Activated B cell treated with CpG ODN at 0.5 μM for 24 hours (primary cell): Measurements from ENCODE around the gene ZNF134. TPM values are rescaled to one million over a fixed set of nuclear protein-coding genes. Genes with fewer than 3 reads are reported as not detected.

Experiments
- ATAC-seq: fragments of 200-7000 bp; cut with Tn5 transposase; one replicate; pipeline ENCODE4 v1.10.0; 2021; ENCODE audit warnings: low read depth, mild to moderate bottlenecking, moderate library complexity
- CTCF ChIA-PET: fragments of 350-600 bp; sonication (Branson Sonifier 250); formaldehyde crosslinking; loops from one replicate; lab custom pipeline; 2021; ENCODE audit warnings: antibody characterized with exemption; lab: Charles Lee
- POLR2A ChIA-PET: fragments of 350-600 bp; sonication (Branson Sonifier 250); formaldehyde crosslinking; loops from one replicate; lab custom pipeline; 2021; ENCODE audit warnings: antibody characterized with exemption; lab: Charles Lee
- DNase-seq: peaks from one replicate; pipeline ENCODE4 v3.0.0; 2022
- H3K27ac Mint-ChIP-seq: one replicate; pipeline ENCODE4 v1.8.0; 2020; ENCODE audit warnings: mixed read lengths
- H3K27me3 Mint-ChIP-seq: one replicate; pipeline ENCODE4 v1.8.0; 2021; ENCODE audit warnings: mixed read lengths
- H3K36me3 Mint-ChIP-seq: one replicate; pipeline ENCODE4 v1.8.0; 2021; ENCODE audit warnings: low read depth, mixed read lengths
- H3K4me1 Mint-ChIP-seq: one replicate; pipeline ENCODE4 v1.8.0; 2021; ENCODE audit warnings: mixed read lengths
- H3K4me3 Mint-ChIP-seq: one replicate; pipeline ENCODE4 v1.8.0; 2020; ENCODE audit warnings: mild to moderate bottlenecking, mixed read lengths
- H3K9me3 Mint-ChIP-seq: one replicate; pipeline ENCODE4 v1.8.0; 2020; ENCODE audit warnings: mixed read lengths
- intact Hi-C: fragments of 100-400 bp; cut with micrococcal nuclease; formaldehyde crosslinking; loops from one replicate; pipeline ENCODE4 v1.15.1; 2024
- total RNA-seq: library from RNA; stranded (reverse); gene quantifications from 2 replicates; pipeline ENCODE4 v1.2.3, GENCODE V29; 2022
- TF ChIP-seq, protein P1 (sequence below): fragments of 200-600 bp; IDR thresholded peaks from one replicate; pipeline ENCODE4 v1.8.0; 2022; ENCODE audit warnings: antibody characterized with exemption, mild to moderate bottlenecking

Gene ZNF134
- total RNA-seq, 1 donor from 2014 or later, result 38.4 TPM

GRCh38 chr19:57648331-57649003 lies 34.4 kb downstream of the ZNF134 start:
- Mint-ChIP-seq H3K4me1 (no peaks in the 10 kb centered on the region), H3K27me3 (peaks cover 17% of the 10 kb centered on the region), H3K27ac (no peak overlapping the region), H3K4me3 (no peak overlapping the region), H3K9me3 (peaks cover 5% of the 10 kb centered on the region), H3K36me3 (peaks cover 6% of the 10 kb centered on the region)
- TF ChIP-seq, protein P1, sequence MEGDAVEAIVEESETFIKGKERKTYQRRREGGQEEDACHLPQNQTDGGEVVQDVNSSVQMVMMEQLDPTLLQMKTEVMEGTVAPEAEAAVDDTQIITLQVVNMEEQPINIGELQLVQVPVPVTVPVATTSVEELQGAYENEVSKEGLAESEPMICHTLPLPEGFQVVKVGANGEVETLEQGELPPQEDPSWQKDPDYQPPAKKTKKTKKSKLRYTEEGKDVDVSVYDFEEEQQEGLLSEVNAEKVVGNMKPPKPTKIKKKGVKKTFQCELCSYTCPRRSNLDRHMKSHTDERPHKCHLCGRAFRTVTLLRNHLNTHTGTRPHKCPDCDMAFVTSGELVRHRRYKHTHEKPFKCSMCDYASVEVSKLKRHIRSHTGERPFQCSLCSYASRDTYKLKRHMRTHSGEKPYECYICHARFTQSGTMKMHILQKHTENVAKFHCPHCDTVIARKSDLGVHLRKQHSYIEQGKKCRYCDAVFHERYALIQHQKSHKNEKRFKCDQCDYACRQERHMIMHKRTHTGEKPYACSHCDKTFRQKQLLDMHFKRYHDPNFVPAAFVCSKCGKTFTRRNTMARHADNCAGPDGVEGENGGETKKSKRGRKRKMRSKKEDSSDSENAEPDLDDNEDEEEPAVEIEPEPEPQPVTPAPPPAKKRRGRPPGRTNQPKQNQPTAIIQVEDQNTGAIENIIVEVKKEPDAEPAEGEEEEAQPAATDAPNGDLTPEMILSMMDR, result no peak
- POLR2A ChIA-PET, result no interaction called here
- CTCF ChIA-PET, result no interaction called here
- ATAC-seq, result no peak
- DNase-seq, result no peak
- intact Hi-C loops, result no loop called here

DNA sequence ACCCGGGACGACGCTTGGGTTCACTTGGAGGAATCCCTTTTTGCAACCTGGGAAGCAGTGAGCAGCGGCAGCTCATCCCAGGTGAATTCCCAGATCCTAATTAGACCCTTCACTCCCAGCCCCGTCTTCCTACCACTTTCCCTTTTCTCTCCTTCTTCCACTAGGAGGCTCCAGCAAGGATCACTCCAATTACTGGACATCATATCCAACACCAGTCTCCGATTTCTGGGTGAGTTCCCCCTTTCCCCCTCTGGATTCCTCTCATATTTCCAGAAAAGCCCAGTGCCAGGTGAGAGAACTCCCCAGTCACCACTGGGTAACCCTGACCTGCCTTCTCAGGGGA lies 37.6 kb downstream of the ZNF134 start:
- Mint-ChIP-seq H3K36me3 (peaks cover 2% of the 10 kb centered on the region), H3K9me3 (peaks cover 11% of the 10 kb centered on the region), H3K27me3 (peaks cover 44% of the 10 kb centered on the region), H3K4me1 (no peaks in the 10 kb centered on the region), H3K4me3 (no peak overlapping the region), H3K27ac (no peak overlapping the region)
- intact Hi-C loops, result no loop called here
- ATAC-seq (no peak), DNase-seq (no peak)
- TF ChIP-seq, protein P1, result no peak
- ChIA-PET CTCF (no interaction called here), POLR2A (no interaction called here)

DNA sequence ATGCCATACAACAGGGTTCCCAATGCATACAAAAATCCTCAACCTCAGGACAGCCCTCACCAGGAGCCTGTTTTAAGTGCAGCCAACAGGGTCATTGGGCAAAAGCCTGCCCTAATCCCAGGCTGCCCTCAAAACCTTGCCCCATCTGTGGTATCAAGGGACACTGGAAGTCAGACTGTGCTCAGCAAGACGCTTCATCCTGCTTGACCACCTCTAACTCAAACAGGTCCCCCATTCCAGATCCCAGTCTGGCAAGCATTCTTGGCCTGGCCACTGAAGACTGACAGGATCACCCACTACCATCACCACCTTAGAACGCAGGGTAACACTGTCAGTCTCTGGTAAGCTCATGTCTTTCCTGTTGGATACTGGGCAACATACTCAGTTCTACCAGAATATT lies 39.6 kb downstream of the ZNF134 start:
- intact Hi-C loops, result no loop called here
- no peaks in the 10 kb centered on the region for H3K4me1 Mint-ChIP-seq
- TF ChIP-seq, protein P1, result no peak
- no peak overlapping the region for H3K4me3 Mint-ChIP-seq
- ATAC-seq (no peak), DNase-seq (no peak)
- peaks cover 11% of the 10 kb centered on the region for H3K9me3 Mint-ChIP-seq
- no peak overlapping the region for H3K27ac Mint-ChIP-seq
- POLR2A ChIA-PET, result no interaction called here
- H3K27me3 Mint-ChIP-seq, result peaks cover 48% of the 10 kb centered on the region
- CTCF ChIA-PET, result no interaction called here
- peaks cover 2% of the 10 kb centered on the region for H3K36me3 Mint-ChIP-seq

- H3K36me3 Mint-ChIP-seq, result peaks cover 2% of the 10 kb centered on the region
- ChIA-PET CTCF (no interaction called here), POLR2A (no interaction called here)
- DNase-seq (no peak), ATAC-seq (no peak)
- H3K4me1 Mint-ChIP-seq, result no peaks in the 10 kb centered on the region
- intact Hi-C loops, result no loop called here
- TF ChIP-seq, protein P1, result no peak
- H3K27me3 Mint-ChIP-seq, result peaks cover 53% of the 10 kb centered on the region
- no peak overlapping the region for H3K4me3 Mint-ChIP-seq
- peaks cover 9% of the 10 kb centered on the region for H3K9me3 Mint-ChIP-seq
- H3K27ac Mint-ChIP-seq, result no peak overlapping the region
Measured at GRCh38 chr19:57655443-57655842, 41.4 kb downstream of the ZNF134 start.

DNA sequence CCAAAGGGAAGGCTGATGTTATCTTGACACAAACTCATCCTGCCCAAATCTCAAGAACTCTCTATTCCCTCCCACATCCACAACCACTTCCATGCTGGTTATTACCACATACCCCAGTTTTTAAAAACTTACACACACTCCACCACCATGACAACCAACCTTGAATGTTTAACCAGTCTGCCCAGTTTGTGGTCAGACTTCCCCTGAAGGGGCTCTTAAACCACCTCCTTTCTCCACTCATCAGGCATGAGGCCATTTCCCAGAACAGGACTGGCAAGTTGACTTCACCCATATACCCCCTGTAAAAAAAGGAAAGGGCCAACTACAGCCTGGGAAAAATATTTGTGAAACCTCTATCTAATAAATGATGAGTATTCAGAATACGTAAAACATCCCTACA lies 42.3 kb downstream of the ZNF134 start:
- H3K9me3 Mint-ChIP-seq, result peaks cover 9% of the 10 kb centered on the region
- H3K4me3 Mint-ChIP-seq, result no peak overlapping the region
- H3K27me3 Mint-ChIP-seq, result peaks cover 55% of the 10 kb centered on the region
- ATAC-seq (no peak), DNase-seq (no peak)
- POLR2A ChIA-PET, result no interaction called here
- H3K4me1 Mint-ChIP-seq, result no peaks in the 10 kb centered on the region
- H3K27ac Mint-ChIP-seq, result no peak overlapping the region
- intact Hi-C loops, result no loop called here
- TF ChIP-seq, protein P1, result no peak
- CTCF ChIA-PET, result no interaction called here
- peaks cover 2% of the 10 kb centered on the region for H3K36me3 Mint-ChIP-seq
